ENCODE data around the gene LTBP1. TPM values are rescaled to one million over a fixed set of nuclear protein-coding genes. Genes with fewer than 3 reads are reported as not detected.

LTBP1 gene
- total RNA-seq, 2 experiments from 2014 or later: 61.1 to 82.6 TPM

- H4K20me1 ChIP-seq (ENCODE audit: insufficient read depth, low read length): no peaks in the 10 kb centered on the region
- peaks cover 43% of the 10 kb centered on the region; the same call in 1 of the 2 replicates for H3K79me2 ChIP-seq (ENCODE audit: insufficient read depth, low read depth, low read length)
- no peak overlapping the region for H3K4me2 ChIP-seq (ENCODE audit: low read length)
- TF ChIP-seq EZH2phosphoT487 (IDR thresholded peaks at IDR 0.05; ENCODE audit: borderline replicate concordance, low read depth, low read length): no peak
- TF ChIP-seq, protein P1, sequence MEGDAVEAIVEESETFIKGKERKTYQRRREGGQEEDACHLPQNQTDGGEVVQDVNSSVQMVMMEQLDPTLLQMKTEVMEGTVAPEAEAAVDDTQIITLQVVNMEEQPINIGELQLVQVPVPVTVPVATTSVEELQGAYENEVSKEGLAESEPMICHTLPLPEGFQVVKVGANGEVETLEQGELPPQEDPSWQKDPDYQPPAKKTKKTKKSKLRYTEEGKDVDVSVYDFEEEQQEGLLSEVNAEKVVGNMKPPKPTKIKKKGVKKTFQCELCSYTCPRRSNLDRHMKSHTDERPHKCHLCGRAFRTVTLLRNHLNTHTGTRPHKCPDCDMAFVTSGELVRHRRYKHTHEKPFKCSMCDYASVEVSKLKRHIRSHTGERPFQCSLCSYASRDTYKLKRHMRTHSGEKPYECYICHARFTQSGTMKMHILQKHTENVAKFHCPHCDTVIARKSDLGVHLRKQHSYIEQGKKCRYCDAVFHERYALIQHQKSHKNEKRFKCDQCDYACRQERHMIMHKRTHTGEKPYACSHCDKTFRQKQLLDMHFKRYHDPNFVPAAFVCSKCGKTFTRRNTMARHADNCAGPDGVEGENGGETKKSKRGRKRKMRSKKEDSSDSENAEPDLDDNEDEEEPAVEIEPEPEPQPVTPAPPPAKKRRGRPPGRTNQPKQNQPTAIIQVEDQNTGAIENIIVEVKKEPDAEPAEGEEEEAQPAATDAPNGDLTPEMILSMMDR (conservative IDR thresholded peaks at IDR 0.05; ENCODE audit: low read length): no peak
- no peaks in the 10 kb centered on the region for H3K4me1 ChIP-seq (ENCODE audit: insufficient read depth, low read length, poor library complexity, severe bottlenecking)
- DNase-seq (ENCODE audit: low spot score): no peak
- H3K9me3 ChIP-seq (ENCODE audit: low read length): no peaks in the 10 kb centered on the region
- H3K27ac ChIP-seq (ENCODE audit: low read depth, low read length, poor library complexity, severe bottlenecking): no peak overlapping the region
- intact Hi-C loops (cut with micrococcal nuclease; ENCODE audit: unreplicated experiment): no loop called here
- no TSS peak for BruUV-seq (replicated peaks)
- H3K9me2 ChIP-seq (ENCODE audit: insufficient read depth, low read length): no peaks in the 10 kb centered on the region
- H2AFZ ChIP-seq (ENCODE audit: low read length): no peak overlapping the region
- CTCF ChIA-PET (ENCODE audit: unreplicated experiment): no interaction called here
- H3K36me3 ChIP-seq (ENCODE audit: insufficient read depth, low read length): peaks cover 30% of the 10 kb centered on the region
- no peak overlapping the region for H3K4me3 ChIP-seq (ENCODE audit: low read depth, low read length, poor library complexity, severe bottlenecking)
- POLR2A ChIA-PET: interaction anchor here (0.7 kb wide), 1 partner anchor 1164 kb away, joined by 3 read pairs; no protein-coding TSS in a partner anchor
Observed at GRCh38 chr2:33011373-33011772, 64.6 kb downstream of the LTBP1 start.

DNA sequence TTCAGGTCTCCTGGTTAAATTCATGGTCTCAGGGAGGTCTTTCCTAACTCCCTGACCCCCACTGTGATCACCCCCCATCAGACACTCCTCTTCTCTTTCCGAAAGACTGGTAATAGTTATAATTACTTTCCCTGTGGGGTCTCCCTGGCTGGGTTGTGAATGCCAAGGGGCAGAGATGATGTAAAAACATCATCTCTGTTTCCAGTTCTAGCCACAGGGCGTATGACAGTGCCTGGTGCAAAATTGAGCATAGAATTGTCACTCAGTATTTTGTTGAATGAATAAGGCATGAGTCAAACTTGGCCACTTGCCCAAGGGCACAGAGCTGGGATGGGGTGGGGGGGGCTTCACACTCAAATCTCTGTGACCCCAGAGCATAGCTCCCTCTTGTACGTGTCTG is 65.2 kb downstream of the LTBP1 start:
- no TSS peak for BruUV-seq (replicated peaks)
- no peaks in the 10 kb centered on the region for H3K9me2 ChIP-seq (ENCODE audit: insufficient read depth, low read length)
- TF ChIP-seq, protein P1 (conservative IDR thresholded peaks at IDR 0.05; ENCODE audit: low read length): no peak
- TF ChIP-seq EZH2phosphoT487 (IDR thresholded peaks at IDR 0.05; ENCODE audit: borderline replicate concordance, low read depth, low read length): no peak
- H3K4me3 ChIP-seq (ENCODE audit: low read depth, low read length, poor library complexity, severe bottlenecking): no peak overlapping the region
- no peaks in the 10 kb centered on the region for H4K20me1 ChIP-seq (ENCODE audit: insufficient read depth, low read length)
- POLR2A ChIA-PET: interaction anchor here (0.6 kb wide), 1 partner anchor 541 kb away, joined by 3 read pairs; no protein-coding TSS in a partner anchor
- intact Hi-C loops (cut with micrococcal nuclease; ENCODE audit: unreplicated experiment): no loop called here
- no peaks in the 10 kb centered on the region for H3K9me3 ChIP-seq (ENCODE audit: low read length)
- CTCF ChIA-PET (ENCODE audit: unreplicated experiment): no interaction called here
- no peak overlapping the region for H3K27ac ChIP-seq (ENCODE audit: low read depth, low read length, poor library complexity, severe bottlenecking)
- H2AFZ ChIP-seq (ENCODE audit: low read length): no peak overlapping the region
- H3K79me2 ChIP-seq (ENCODE audit: insufficient read depth, low read depth, low read length): peaks cover 38% of the 10 kb centered on the region; the same call in 1 of the 2 replicates
- H3K4me2 ChIP-seq (ENCODE audit: low read length): no peak overlapping the region
- DNase-seq (ENCODE audit: low spot score): no peak
- peaks cover 30% of the 10 kb centered on the region for H3K36me3 ChIP-seq (ENCODE audit: insufficient read depth, low read length)
- no peaks in the 10 kb centered on the region for H3K4me1 ChIP-seq (ENCODE audit: insufficient read depth, low read length, poor library complexity, severe bottlenecking)

GRCh38 chr2:33013684-33014110 is 66.9 kb downstream of the LTBP1 start:
- no peaks in the 10 kb centered on the region for H3K9me3 ChIP-seq (ENCODE audit: low read length)
- no peaks in the 10 kb centered on the region for H4K20me1 ChIP-seq (ENCODE audit: insufficient read depth, low read length)
- CTCF ChIA-PET (ENCODE audit: unreplicated experiment): no interaction called here
- POLR2A ChIA-PET: no interaction called here
- peaks cover 21% of the 10 kb centered on the region; the same call in 1 of the 2 replicates for H3K79me2 ChIP-seq (ENCODE audit: insufficient read depth, low read depth, low read length)
- no peak overlapping the region for H3K27ac ChIP-seq (ENCODE audit: low read depth, low read length, poor library complexity, severe bottlenecking)
- DNase-seq (ENCODE audit: low spot score): no peak
- H3K36me3 ChIP-seq (ENCODE audit: insufficient read depth, low read length): peaks cover 25% of the 10 kb centered on the region
- no peak overlapping the region for H3K4me2 ChIP-seq (ENCODE audit: low read length)
- BruUV-seq (replicated peaks): no TSS peak
- no peaks in the 10 kb centered on the region for H3K4me1 ChIP-seq (ENCODE audit: insufficient read depth, low read length, poor library complexity, severe bottlenecking)
- TF ChIP-seq EZH2phosphoT487 (IDR thresholded peaks at IDR 0.05; ENCODE audit: borderline replicate concordance, low read depth, low read length): no peak
- TF ChIP-seq, protein P1 (conservative IDR thresholded peaks at IDR 0.05; ENCODE audit: low read length): no peak
- no peak overlapping the region for H3K4me3 ChIP-seq (ENCODE audit: low read depth, low read length, poor library complexity, severe bottlenecking)
- intact Hi-C loops (cut with micrococcal nuclease; ENCODE audit: unreplicated experiment): no loop called here
- H3K9me2 ChIP-seq (ENCODE audit: insufficient read depth, low read length): no peaks in the 10 kb centered on the region
- no peak overlapping the region for H2AFZ ChIP-seq (ENCODE audit: low read length)
